Breast epithelium (tissue), 3 donors: Measurements from ENCODE around the gene CFTR.

Source experiments
- CTCF ChIP-seq, 3 donors: fragments of 450-650 bp; IDR thresholded peaks; one replicate each; pipeline ENCODE4 v1.5.1; 2016 to 2017; ENCODE audit warnings: antibody characterized with exemption in 3 of 3, mild to moderate bottlenecking in 3 of 3, moderate library complexity in 3 of 3
- POLR2A ChIP-seq: fragments of 450-650 bp; IDR thresholded peaks from one replicate; pipeline ENCODE4 v1.6.1; 2016; ENCODE audit warnings: antibody characterized with exemption, mild to moderate bottlenecking, moderate library complexity
- POLR2AphosphoS5 ChIP-seq, 3 donors: sonication (generic); formaldehyde crosslinking; IDR thresholded peaks; one replicate each; pipeline ENCODE4 v1.6.1; 2017; ENCODE audit warnings: antibody characterized with exemption in 3 of 3

GRCh38 chr7:117605712-117606111 is 125.9 kb downstream of the CFTR start:
- no peak for TF ChIP-seq CTCF (IDR thresholded peaks at IDR 0.05)
- no peak for TF ChIP-seq POLR2A
- TF ChIP-seq POLR2AphosphoS5 (IDR thresholded peaks at IDR 0.05), result no peak
